ENCODE measurements around the gene PPP1R14B.

Gene PPP1R14B

DNA sequence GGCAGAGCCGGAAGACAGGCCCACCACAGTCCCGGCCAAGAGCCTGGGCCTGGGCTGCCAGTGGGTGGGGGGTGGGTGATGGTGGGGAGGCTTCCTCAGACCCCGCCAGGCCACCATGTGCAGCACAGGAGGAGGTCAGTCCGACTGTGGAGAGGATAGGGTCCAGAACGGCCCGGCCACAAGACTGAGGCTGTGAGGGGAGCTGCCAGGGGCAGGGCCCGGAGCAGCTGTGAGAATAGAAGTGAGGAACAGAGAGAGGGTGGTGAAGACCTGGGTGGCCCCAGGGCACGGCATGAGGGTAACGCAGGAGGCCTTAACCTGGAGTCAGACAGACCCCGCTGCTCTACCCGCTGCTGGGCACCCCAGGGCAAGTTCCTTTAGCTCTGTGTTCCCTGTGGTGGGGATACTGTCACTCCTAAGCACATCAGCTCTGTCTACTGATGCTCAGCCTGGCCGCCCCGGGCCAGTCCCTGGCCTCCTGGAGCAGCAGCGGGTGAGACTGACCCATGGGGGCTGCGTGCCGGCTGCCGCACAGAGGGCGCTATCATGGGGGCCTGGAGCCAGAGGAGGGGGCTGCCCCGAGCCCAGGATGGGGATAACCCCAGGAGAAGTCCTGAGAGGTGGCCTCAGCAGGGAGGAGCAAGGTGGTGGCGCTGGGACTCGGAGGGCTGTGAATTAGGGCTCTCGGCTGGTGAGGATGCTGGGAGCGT, 38.5 kb downstream of the PPP1R14B start:
- DNase-seq: no peak

DNA sequence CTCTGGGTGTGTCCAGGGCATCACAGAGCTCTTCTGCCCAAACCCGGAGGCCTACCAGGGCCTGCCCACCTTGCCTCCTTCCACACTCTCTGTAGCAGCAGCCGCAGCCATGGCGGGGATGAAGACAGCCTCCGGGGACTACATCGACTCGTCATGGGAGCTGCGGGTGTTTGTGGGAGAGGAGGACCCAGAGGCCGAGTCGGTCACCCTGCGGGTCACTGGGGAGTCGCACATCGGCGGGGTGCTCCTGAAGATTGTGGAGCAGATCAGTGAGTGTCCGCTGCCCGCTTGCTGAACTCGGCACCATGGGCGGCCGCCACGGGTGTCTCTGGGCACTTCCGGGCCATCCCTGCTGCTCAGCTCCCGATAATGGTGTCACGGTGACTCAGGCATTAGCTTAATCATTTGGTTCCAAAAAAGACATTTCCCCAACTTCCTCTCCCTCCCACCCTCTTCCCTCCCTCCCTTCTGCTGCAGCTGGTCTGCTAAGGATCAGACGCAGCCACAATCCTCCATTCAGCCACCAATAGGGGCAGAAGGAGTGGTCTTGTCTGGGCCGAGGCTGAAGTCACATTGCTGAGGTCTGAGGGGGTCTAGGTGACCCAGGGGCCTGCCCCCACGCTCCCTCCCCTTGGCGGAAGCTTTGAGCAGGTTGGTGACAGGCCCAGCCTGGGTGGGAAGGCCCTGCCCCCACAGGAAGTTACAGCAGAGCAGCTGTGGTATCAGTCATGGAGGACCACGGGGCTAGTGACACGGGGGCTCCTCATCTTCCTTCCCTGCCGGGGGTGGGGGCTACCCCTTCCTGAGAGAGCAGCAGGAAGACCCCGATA, 39.3 kb downstream of the PPP1R14B start:
- DNase-seq: peak; percentile 23

DNA sequence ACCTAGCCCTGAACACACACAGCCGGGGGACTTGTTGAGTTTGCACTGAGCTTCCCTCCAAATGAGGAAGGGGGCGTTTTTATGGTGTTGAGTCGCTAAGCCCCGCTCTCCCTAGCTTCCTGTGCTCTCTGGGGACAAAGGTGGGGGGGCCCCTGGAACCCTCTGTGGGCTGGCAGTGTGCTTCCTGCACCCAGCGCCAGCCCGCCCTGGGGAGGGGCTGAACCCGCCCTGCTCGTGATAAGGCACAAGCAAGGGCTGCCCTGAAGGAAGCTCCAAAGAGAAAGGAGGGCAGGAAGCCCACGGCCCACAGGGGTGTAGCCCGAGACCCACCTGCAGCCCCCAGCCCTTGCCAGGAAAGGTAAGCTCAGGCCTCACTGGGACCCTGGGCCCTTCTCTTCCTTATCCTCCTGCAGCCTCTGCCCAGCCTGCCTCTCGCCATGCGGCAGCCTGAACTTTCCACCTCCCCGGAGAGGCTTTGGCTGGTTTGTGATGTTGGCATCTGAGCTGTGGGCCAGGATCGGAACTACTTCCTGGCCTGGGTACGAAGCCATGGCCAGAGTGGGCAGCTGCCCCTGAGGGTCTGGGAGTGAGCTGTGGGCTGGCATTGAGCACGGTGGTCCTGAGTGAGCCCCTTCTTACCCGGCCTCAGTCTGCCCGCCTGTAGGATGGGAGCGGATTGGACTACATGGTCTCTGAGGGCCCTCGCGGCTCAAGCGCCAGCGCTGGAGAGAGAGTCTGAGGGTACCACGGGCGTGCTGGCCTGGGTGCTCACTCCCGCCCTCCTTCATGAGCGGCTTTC, 40.1 kb downstream of the PPP1R14B start, which contains the start of gene FERMT3:
FERMT3 (plus strand) TSS at position 265 of the 799 bp plus-strand sequence. CDS start 644 bp downstream, outside the sequence.
- DNase-seq: peak; percentile 32

DNA sequence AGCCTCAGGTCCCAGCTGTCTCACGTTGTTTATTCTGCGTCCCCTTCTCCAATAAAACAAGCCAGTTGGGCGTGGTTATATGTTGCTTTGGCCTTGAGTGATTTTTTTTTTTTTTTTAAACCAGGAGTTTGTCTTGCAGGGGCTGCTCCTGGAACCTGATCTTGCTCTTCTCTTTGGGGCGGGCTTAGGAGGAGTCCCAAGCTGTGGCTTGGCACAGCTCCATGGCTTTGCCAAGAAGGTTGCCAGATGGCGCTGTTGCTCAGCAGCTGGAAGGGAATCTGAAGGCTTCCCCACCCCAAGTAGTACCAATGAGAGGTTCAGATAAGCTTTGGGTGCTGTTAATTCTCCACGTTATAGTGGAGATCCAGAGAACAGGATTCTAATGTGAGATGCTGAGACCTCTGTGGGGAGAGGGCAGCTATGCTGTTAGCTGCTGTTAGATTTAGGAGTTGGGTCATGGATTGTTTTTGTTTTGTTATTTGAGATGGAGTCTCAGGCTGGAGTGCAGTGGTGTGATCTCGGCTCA, 42.2 kb downstream of the PPP1R14B start:
- peak; percentile 97 for DNase-seq

DNA sequence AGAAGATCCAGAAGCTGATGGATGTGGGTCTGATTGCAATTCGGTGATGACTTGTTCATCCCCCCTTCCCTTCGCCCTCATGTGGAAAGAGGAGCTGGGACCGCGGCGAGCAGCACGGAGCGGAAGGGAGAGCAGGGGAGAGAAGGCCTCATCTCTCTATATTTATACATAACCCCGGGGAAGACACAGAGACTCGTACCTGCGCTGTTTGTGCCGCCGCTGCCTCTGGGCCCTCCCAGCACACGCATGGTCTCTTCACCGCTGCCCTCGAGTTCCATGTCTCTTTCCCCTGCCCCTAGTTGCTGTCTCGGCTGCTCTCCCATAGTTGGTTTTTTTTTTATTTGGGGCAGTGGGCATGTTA, 42.7 kb downstream of the PPP1R14B start:
- DNase-seq: no peak

DNA sequence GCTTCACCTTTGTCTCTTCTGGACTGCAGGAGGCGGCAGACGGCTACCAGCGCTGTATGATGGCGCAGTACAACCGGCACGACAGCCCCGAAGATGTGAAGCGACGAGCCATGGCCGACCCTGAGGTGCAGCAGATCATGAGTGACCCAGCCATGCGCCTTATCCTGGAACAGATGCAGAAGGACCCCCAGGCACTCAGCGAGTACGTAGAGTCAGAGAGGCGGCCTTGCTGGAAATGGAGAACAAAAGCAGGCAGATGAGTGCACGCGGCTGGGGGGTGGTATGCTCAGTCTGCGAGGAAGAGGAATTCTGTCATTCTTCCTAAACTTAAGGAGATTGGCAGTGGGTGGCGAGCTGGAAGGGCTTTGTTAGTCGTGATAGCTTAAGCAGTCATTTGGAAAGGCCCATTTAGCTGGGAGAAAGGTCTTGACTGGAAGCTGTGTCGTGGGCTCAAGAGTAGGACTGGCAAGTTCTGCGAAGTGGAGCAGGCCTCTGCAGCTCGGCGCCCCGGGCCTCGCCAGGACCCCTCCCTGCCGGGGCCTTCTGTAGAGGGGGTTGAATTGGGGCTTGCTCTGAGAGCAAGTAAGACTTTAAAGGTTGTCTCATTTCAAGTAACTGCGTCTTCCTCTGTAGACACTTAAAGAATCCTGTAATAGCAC, 43.2 kb downstream of the PPP1R14B start:
- DNase-seq: no peak

DNA sequence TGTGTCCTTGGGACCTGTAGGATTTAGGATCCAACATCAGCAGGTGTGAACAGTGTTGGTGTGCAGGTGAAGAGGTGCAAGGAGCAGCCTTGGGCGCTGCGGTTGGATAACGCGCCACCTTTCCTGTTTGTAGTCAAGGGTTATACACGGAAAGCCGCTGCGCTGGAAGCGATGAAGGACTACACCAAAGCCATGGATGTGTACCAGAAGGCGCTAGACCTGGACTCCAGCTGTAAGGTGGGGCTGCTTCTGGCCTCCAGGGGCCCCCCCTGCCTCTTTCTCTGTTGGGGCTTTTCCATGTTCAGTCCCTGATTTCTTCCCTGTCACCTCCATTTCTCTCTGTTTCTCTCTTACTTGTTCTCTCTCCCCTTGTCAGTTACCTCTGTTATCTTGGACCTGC, 43.8 kb downstream of the PPP1R14B start:
- no peak for DNase-seq

DNA sequence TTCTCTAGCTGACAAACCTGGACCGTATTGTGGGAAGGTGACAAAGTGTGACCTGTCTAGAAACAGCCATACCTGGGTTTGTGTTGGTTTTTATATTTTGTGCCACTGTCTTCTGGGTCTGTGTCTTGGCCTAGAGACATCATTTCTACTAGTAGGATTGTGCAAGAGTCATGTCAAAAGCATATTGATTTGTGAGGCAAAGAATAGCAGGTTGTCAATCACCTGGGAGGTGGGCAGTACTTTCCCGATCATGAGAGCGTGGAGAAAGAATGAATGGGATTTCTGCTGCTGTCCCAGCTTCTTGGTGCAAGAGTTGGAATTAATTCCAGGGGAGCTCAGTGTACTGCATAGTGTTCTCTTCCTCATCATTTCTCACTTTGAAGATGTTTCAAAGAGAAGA, 45.2 kb downstream of the PPP1R14B start:
- no peak for DNase-seq

DNA sequence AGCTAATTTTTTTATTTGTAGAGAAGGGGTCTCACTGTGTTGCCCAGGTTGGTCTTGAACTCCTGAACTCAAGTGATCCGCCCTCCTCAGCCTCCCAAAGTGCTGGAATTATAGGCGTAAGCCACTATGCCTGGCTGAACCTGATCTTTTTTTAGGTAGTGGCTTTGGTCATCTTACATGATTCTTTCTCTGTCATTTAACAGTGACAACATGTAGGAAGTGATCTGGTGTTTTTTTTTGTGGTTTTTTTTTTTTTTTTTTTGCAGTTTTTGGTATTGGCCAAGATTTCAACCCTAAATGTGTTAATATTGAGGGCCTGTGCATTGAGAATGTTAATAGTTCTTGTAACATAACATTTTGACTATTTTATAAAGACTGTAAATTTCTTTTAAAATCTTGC, 48.2 kb downstream of the PPP1R14B start:
- no peak for DNase-seq

DNA sequence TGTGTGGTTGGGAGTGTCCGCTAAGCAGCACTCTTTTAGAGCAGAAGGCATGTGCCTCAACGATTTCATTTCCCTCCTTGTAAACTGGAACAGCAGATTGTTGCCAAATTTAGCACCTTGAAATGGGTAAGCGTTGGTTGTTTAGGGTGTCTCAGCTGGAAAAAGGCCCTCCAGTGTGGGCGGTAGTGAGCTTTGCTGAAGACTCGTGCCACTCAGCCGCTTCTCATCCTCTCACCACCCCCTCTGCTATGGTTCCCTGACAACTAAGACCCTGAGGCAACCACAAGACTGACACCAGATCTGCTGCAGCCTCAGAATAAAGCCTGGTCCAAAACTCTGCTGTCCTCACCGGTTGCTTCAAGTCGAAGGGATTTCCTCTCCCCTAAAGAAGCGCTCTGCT, 50.1 kb downstream of the PPP1R14B start:
- no peak for DNase-seq

Data from RPMI8226 (cell line).